Measurements from ENCODE around the gene CASK.

DNA sequence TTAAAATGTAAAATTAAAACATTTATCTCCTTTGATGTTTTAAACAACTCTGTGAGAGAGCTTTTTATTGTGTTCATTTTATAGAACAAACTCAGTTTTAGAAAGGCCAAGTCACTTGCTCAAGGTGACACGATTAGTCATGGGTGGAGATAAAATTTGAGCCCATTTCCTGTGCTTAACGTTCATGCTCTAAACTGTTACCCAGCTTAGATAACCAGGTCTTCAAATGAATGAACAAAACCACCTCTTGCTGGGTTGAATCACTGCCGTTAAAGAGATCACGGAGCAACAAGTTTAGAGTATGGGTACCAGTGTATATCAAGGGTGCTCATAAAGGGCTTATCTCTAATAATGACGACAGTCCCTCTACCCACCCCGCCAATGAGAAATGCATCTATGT, 10.2 kb upstream of the CASK start:
- TF ChIP-seq, protein P1, sequence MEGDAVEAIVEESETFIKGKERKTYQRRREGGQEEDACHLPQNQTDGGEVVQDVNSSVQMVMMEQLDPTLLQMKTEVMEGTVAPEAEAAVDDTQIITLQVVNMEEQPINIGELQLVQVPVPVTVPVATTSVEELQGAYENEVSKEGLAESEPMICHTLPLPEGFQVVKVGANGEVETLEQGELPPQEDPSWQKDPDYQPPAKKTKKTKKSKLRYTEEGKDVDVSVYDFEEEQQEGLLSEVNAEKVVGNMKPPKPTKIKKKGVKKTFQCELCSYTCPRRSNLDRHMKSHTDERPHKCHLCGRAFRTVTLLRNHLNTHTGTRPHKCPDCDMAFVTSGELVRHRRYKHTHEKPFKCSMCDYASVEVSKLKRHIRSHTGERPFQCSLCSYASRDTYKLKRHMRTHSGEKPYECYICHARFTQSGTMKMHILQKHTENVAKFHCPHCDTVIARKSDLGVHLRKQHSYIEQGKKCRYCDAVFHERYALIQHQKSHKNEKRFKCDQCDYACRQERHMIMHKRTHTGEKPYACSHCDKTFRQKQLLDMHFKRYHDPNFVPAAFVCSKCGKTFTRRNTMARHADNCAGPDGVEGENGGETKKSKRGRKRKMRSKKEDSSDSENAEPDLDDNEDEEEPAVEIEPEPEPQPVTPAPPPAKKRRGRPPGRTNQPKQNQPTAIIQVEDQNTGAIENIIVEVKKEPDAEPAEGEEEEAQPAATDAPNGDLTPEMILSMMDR (IDR thresholded peaks at IDR 0.05), result no peak
- TF ChIP-seq POLR2A (IDR thresholded peaks at IDR 0.05), result no peak

Data from adrenal gland (tissue), 5 donors.